ENCODE measurements around the gene RFC2.

Gene RFC2

GRCh38 chr7:74190259-74190658 lies 63.9 kb downstream of the RFC2 start:
- no peak for DNase-seq (ENCODE audit: low read depth)

GRCh38 chr7:74187915-74188675 lies 66.1 kb downstream of the RFC2 start:
- DNase-seq (ENCODE audit: low read depth) = no peak

- DNase-seq (ENCODE audit: low read depth) = no peak
These were observed 68.6 kb downstream of the RFC2 start for GRCh38 chr7:74185636-74186035.

GRCh38 chr7:74185016-74185415 lies 69.2 kb downstream of the RFC2 start:
- DNase-seq (ENCODE audit: low read depth) = no peak

GRCh38 chr7:74183653-74184450 lies 70.3 kb downstream of the RFC2 start:
- no peak for DNase-seq (ENCODE audit: low read depth)

- no peak for DNase-seq (ENCODE audit: low read depth)
These were observed 71.1 kb downstream of the RFC2 start for GRCh38 chr7:74183142-74183541.

- no peak for DNase-seq (ENCODE audit: low read depth)
These were observed 71.6 kb downstream of the RFC2 start for GRCh38 chr7:74182453-74183090.

GRCh38 chr7:74181821-74182220 lies 72.4 kb downstream of the RFC2 start:
- DNase-seq (ENCODE audit: low read depth) = no peak
